HL-60 (cell line): ENCODE data around the gene HOXD11.

Source experiments
- POLR2AphosphoS5 ChIP-seq: IDR thresholded peaks from 2 replicates; pipeline ENCODE4 v1.6.1; 2012; ENCODE audit warnings: low read depth
- TF ChIP-seq, protein P1 (sequence below): IDR thresholded peaks from one replicate; pipeline ENCODE4 v1.5.1; 2011; ENCODE audit warnings: low read length, control low read depth, inconsistent platforms; ENCODE audit not compliant: insufficient read depth
- TF ChIP-seq, protein P2 (sequence below): IDR thresholded peaks from 2 replicates; pipeline ENCODE4 v1.6.1; 2012; ENCODE audit warnings: low read depth; ENCODE audit not compliant: insufficient replicate concordance

DNA sequence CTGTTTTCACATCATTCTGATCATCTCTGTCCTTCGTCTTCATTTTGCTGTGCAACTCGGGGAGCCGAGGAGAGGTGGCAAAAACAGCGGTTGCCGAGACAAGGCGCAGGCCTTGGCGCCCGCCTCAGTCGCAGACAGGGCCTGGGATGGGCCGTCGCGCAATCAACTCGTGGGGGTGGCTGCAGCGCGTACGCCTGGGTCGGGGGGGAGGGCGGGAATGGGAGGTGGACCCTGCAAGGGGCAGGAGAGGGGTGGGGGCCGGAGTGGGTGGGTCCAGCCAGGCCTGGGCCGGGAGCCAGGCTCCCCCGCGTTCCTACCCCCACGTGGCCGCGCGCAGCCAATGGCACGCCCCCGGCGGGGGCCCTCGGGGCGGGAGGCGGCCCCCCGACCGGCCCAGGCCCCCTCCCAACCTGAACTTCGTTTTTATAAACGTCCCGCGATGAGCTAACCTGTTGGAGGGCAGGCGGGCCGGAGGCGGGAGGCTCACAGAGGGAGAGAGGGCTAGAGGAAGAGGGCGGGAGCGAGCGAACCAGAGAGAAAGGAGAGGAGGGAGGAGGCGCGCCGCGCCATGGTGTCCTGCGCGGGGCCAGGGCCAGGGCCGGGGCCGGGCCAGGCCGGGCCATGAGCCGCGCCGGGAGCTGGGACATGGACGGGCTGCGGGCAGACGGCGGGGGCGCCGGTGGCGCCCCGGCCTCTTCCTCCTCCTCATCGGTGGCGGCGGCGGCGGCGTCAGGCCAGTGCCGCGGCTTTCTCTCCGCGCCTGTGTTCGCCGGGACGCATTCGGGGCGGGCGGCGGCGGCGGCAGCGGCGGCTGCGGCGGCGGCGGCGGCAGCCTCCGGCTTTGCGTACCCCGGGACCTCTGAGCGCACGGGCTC is 14.6 kb upstream of the HOXD11 start, which contains the start of gene HOXD13:
- TF ChIP-seq, protein P1, sequence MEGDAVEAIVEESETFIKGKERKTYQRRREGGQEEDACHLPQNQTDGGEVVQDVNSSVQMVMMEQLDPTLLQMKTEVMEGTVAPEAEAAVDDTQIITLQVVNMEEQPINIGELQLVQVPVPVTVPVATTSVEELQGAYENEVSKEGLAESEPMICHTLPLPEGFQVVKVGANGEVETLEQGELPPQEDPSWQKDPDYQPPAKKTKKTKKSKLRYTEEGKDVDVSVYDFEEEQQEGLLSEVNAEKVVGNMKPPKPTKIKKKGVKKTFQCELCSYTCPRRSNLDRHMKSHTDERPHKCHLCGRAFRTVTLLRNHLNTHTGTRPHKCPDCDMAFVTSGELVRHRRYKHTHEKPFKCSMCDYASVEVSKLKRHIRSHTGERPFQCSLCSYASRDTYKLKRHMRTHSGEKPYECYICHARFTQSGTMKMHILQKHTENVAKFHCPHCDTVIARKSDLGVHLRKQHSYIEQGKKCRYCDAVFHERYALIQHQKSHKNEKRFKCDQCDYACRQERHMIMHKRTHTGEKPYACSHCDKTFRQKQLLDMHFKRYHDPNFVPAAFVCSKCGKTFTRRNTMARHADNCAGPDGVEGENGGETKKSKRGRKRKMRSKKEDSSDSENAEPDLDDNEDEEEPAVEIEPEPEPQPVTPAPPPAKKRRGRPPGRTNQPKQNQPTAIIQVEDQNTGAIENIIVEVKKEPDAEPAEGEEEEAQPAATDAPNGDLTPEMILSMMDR = no peak
- no peak for TF ChIP-seq POLR2AphosphoS5
- TF ChIP-seq, protein P2, sequence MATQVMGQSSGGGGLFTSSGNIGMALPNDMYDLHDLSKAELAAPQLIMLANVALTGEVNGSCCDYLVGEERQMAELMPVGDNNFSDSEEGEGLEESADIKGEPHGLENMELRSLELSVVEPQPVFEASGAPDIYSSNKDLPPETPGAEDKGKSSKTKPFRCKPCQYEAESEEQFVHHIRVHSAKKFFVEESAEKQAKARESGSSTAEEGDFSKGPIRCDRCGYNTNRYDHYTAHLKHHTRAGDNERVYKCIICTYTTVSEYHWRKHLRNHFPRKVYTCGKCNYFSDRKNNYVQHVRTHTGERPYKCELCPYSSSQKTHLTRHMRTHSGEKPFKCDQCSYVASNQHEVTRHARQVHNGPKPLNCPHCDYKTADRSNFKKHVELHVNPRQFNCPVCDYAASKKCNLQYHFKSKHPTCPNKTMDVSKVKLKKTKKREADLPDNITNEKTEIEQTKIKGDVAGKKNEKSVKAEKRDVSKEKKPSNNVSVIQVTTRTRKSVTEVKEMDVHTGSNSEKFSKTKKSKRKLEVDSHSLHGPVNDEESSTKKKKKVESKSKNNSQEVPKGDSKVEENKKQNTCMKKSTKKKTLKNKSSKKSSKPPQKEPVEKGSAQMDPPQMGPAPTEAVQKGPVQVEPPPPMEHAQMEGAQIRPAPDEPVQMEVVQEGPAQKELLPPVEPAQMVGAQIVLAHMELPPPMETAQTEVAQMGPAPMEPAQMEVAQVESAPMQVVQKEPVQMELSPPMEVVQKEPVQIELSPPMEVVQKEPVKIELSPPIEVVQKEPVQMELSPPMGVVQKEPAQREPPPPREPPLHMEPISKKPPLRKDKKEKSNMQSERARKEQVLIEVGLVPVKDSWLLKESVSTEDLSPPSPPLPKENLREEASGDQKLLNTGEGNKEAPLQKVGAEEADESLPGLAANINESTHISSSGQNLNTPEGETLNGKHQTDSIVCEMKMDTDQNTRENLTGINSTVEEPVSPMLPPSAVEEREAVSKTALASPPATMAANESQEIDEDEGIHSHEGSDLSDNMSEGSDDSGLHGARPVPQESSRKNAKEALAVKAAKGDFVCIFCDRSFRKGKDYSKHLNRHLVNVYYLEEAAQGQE = no peak
